Uterus (tissue), 4 donors: Measurements from ENCODE around the gene ASB11. TPM values are rescaled to one million over a fixed set of nuclear protein-coding genes. Genes with fewer than 3 reads are reported as not detected.

Source experiments
- DNase-seq, 2 donors: peaks; one replicate each; pipeline ENCODE4 v3.0.0-alpha.2; 2019 to 2020
- H3K27ac ChIP-seq, 2 donors: fragments of 200-600 bp; sonication (generic); 1 replicate in 1 of 2; 2 replicates in 1 of 2; pipeline ENCODE4 v1.5.1; 2016 to 2018
- H3K27me3 ChIP-seq, 2 donors: fragments of 200-600 bp; sonication (generic); one replicate each; pipeline ENCODE4 v1.5.1; 2018 to 2019; ENCODE audit warnings: control low read depth in 1 of 2
- H3K36me3 ChIP-seq, 2 donors: fragments of 200-600 bp; sonication (generic); one replicate each; pipeline ENCODE4 v1.5.1; 2019; ENCODE audit warnings: control low read depth in 1 of 2
- H3K4me1 ChIP-seq, 2 donors: fragments of 200-600 bp; sonication (generic); one replicate each; pipeline ENCODE4 v1.5.1; 2018 to 2019; ENCODE audit warnings: control low read depth in 1 of 2
- H3K4me3 ChIP-seq, 2 donors: fragments of 200-600 bp; sonication (generic); 1 replicate in 1 of 2; 2 replicates in 1 of 2; pipeline ENCODE4 v1.5.1; 2018 to 2019; ENCODE audit warnings: mild to moderate bottlenecking in 1 of 2
- H3K9me3 ChIP-seq, 2 donors: fragments of 200-600 bp; sonication (generic); one replicate each; pipeline ENCODE4 v1.5.1; 2019; ENCODE audit warnings: control low read depth in 1 of 2
- CTCF ChIP-seq, 4 experiments: fragments of 200-600 bp in 2 of 4; fragments of 450-650 bp in 2 of 4; sonication (generic) in 2 of 4; IDR thresholded peaks; one replicate each; pipeline ENCODE4 v1.5.1; 2016 to 2019; ENCODE audit warnings: antibody characterized with exemption in 4 of 4, mild to moderate bottlenecking in 2 of 4, moderate library complexity in 1 of 4
- POLR2A ChIP-seq, 2 donors: fragments of 450-650 bp; IDR thresholded peaks; one replicate each; pipeline ENCODE4 v1.6.1; 2016; ENCODE audit warnings: antibody characterized with exemption in 2 of 2, mild to moderate bottlenecking in 1 of 2, moderate library complexity in 1 of 2
- intact Hi-C: fragments of 100-400 bp; cut with DNase I; formaldehyde crosslinking; loops from one replicate; pipeline ENCODE4 v1.15.1; 2023; ENCODE audit warnings: low total_unique reads
- total RNA-seq, 4 donors: library from RNA; depleted of rRNA in 3 of 4; stranded (reverse); fragments of >200 nt in 3 of 4; gene quantifications; one replicate each; pipeline versions ENCODE4 v1.1.0 to v1.2.4, GENCODE V29; 2014 to 2023
- donor health status: DM: yes; HTN: yes; CAD: no.

Gene ASB11
- total RNA-seq, 4 donors from 2014 or later, result 0.30 to 0.88 TPM; not detected in 2

DNA sequence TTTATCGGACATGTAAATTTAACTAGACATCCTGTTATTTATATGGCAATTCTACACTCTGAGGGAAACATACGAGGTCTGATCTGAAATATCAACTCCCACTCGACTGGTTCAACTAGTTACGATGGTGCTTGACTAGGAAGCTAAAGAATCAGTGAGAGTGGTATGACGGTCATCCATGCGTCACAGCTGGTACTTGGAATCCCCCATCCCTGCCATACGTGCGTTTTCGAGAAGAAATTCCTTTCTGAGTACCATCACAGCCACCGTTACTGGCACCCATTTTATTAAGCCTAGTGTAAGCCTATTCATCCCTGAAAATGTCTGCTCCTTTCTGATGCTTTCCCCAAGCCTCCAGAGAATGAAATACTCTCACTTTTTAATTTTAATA lies 20.6 kb upstream of the ASB11 start:
- Histone ChIP-seq H3K4me3 (peak overlapping the region; percentile 4 to 42), H3K27me3 (no peaks in the 10 kb centered on the region), H3K9me3 (no peaks in the 10 kb centered on the region), H3K4me1 (no peaks in the 10 kb centered on the region), H3K36me3 (no peaks in the 10 kb centered on the region), H3K27ac (peak overlapping the region in 1 of 2 donors; percentile 50)
- no peak for TF ChIP-seq CTCF (IDR thresholded peaks at IDR 0.05)
- no peak for TF ChIP-seq POLR2A (IDR thresholded peaks at IDR 0.05)
- intact Hi-C loops, result no loop called here
- DNase-seq, result no peak

GRCh38 chrX:15335135-15336022 lies 19.9 kb upstream of the ASB11 start, which contains the start of gene PIGA:
Gene PIGA, minus strand, starts transcription at chrX:15335523. Its CDS starts 3,593 bp downstream, at chrX:15331930.
- DNase-seq, result peak; percentile 92 to 95
- H3K9me3 ChIP-seq, result no peaks in the 10 kb centered on the region
- H3K4me3 ChIP-seq, result peak within 1 kb of the TSS; percentile 48 to 71
- intact Hi-C loops, result no loop called here
- H3K36me3 ChIP-seq, result no peaks in the 10 kb centered on the region
- TF ChIP-seq POLR2A (IDR thresholded peaks at IDR 0.05) (peak; percentile 86 to 93), CTCF (IDR thresholded peaks at IDR 0.05) (peak in 1 of 4 experiments; percentile 14)
- no peaks in the 10 kb centered on the region for H3K27me3 ChIP-seq
- H3K27ac ChIP-seq, result peak within 1 kb of the TSS; percentile 37 to 89
- H3K4me1 ChIP-seq, result no peaks in the 10 kb centered on the region

DNA sequence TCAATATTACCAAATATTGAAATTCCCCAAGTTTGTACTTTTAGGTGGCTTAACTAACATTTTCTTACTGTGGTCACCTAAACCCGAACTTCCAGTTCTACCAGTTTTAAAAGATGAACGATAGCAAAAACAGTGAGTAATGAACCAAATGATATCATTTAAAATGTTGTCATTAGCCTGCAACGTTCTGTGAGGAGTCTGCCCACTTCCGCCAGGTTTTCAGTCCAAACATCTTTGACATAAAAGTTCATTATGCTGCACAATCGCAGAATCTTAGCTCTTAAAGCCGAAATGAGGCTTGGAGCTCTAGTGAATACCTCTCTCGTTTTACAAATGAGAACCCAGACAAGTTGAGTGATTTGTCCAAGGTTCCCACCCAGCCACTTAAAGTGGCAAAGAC lies 19.1 kb upstream of the ASB11 start:
- intact Hi-C loops, result no loop called here
- no peaks in the 10 kb centered on the region for H3K27me3 ChIP-seq
- H3K4me3 ChIP-seq, result peak overlapping the region; percentile 48 to 71
- TF ChIP-seq CTCF (IDR thresholded peaks at IDR 0.05) (no peak), POLR2A (IDR thresholded peaks at IDR 0.05) (no peak)
- H3K4me1 ChIP-seq, result no peaks in the 10 kb centered on the region
- no peaks in the 10 kb centered on the region for H3K36me3 ChIP-seq
- peak overlapping the region; percentile 37 to 89 for H3K27ac ChIP-seq
- no peaks in the 10 kb centered on the region for H3K9me3 ChIP-seq
- DNase-seq, result no peak

DNA sequence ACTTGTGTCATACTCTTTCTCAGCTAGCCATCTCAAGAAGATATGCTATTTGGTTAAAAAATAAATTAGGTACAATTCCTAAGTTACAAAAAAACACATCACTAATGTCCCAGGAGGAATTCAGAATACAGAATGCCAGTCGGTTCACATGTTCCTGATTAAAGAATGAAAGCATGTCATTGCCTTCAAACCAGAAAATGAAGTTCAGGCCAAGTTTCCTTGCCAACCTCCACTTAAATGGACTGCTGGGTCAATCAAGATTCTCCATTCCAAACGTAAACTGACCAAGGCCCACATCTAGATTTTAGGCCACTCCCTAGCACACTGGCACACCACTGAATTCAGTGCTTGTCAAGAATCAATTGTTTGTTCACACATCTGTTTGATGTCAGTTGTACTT lies 13.4 kb upstream of the ASB11 start:
- Histone ChIP-seq H3K36me3 (no peaks in the 10 kb centered on the region), H3K27ac (no peak overlapping the region), H3K27me3 (peaks cover 0 to 3% of the 10 kb centered on the region in 2 donors), H3K4me3 (no peak overlapping the region), H3K4me1 (no peaks in the 10 kb centered on the region), H3K9me3 (no peaks in the 10 kb centered on the region)
- TF ChIP-seq CTCF (IDR thresholded peaks at IDR 0.05) (no peak), POLR2A (IDR thresholded peaks at IDR 0.05) (no peak)
- intact Hi-C loops, result no loop called here
- DNase-seq, result no peak

GRCh38 chrX:15328131-15328530 lies 12.7 kb upstream of the ASB11 start:
- no peak for DNase-seq

More at GRCh38 chrX:15328131-15328530, 12.7 kb upstream of the ASB11 start:
- peaks cover 0 to 3% of the 10 kb centered on the region in 2 donors for H3K27me3 ChIP-seq
- H3K4me1 ChIP-seq, result no peaks in the 10 kb centered on the region
- intact Hi-C loops, result no loop called here
- no peaks in the 10 kb centered on the region for H3K36me3 ChIP-seq
- no peak overlapping the region for H3K4me3 ChIP-seq
- H3K27ac ChIP-seq, result no peak overlapping the region
- no peaks in the 10 kb centered on the region for H3K9me3 ChIP-seq
- TF ChIP-seq POLR2A (IDR thresholded peaks at IDR 0.05) (no peak), CTCF (IDR thresholded peaks at IDR 0.05) (no peak)
